OCI-LY3 (cell line): Measurements from ENCODE around the gene SMCR8.
A peak's percentile ranks its signal among the peaks of the same experiment; 100 is the strongest.

Experiments
- H2AFZ ChIP-seq: fragments of 200-600, 300-600 bp; shearing (Covaris generic); 2 replicates; pipeline ENCODE4 v1.6.0; 2014; ENCODE audit warnings: antibody characterized with exemption, low read depth, low read length
- H3K27ac ChIP-seq: fragments of 200-600, 300-600 bp; sonication (generic); 2 replicates; pipeline ENCODE4 v1.5.1; 2014; ENCODE audit warnings: mild to moderate bottlenecking, low read length, moderate library complexity, mixed read lengths
- H3K27me3 ChIP-seq: fragments of 200-600, 300-600 bp; sonication (generic); 2 replicates; pipeline ENCODE4 v1.6.1; 2014; ENCODE audit warnings: low read depth, low read length, mixed read lengths
- H3K36me3 ChIP-seq: fragments of 200-600, 300-600 bp; sonication (generic); replicated peaks from 2 replicates; pipeline ENCODE3; 2014; ENCODE audit warnings: low read depth, low read length, mixed read lengths
- H3K4me1 ChIP-seq: fragments of 300-600, 200-600 bp; sonication (generic); 2 replicates; pipeline ENCODE4 v1.6.1; 2014; ENCODE audit warnings: low read length, mixed read lengths
- H3K4me2 ChIP-seq: fragments of 200-600, 300-600 bp; sonication (generic); 2 replicates; pipeline ENCODE4 v1.6.1; 2014; ENCODE audit warnings: low read length, mixed read lengths
- H3K4me3 ChIP-seq: fragments of 300-600, 200-600 bp; sonication (generic); 2 replicates; pipeline ENCODE4 v1.5.1; 2014; ENCODE audit warnings: antibody characterized with exemption, mild to moderate bottlenecking, low read length, moderate library complexity
- H3K79me2 ChIP-seq: fragments of 300-600, 200-600 bp; shearing (Covaris generic); 2 replicates; pipeline ENCODE4 v1.6.1; 2014; ENCODE audit warnings: mild to moderate bottlenecking, low read length, mixed read lengths
- H3K9ac ChIP-seq: fragments of 300-600, 200-600 bp; shearing (Covaris generic); 2 replicates; pipeline ENCODE4 v1.6.0; 2014; ENCODE audit warnings: mild to moderate bottlenecking, low read length, moderate library complexity
- H3K9me3 ChIP-seq: fragments of 200-600, 300-600 bp; shearing (Covaris generic); 2 replicates; pipeline ENCODE4 v1.6.1; 2014; ENCODE audit warnings: low read length, mixed read lengths; ENCODE audit not compliant: insufficient read depth
- H4K20me1 ChIP-seq: fragments of 200-600, 300-600 bp; sonication (generic); 2 replicates; pipeline ENCODE4 v1.6.1; 2016; ENCODE audit warnings: low read length, mixed read lengths; ENCODE audit not compliant: insufficient read depth
- CTCF ChIP-seq: fragments of 200-600, 300-600 bp; sonication (generic); IDR thresholded peaks from 2 replicates; pipeline ENCODE4 v1.5.1; 2014; ENCODE audit warnings: antibody characterized with exemption, low read length, low read depth
- EZH2phosphoT487 ChIP-seq: fragments of 200-600 bp; shearing (Covaris generic); IDR thresholded peaks from 2 replicates; pipeline ENCODE4 v1.6.1; 2018; ENCODE audit warnings: antibody characterized with exemption, mixed run types, low read depth

SMCR8 gene

GRCh38 chr17:18315562-18315922 is 449 bp downstream of the SMCR8 start:
- Histone ChIP-seq H3K9me3 (no peaks in the 10 kb centered on the region), H3K79me2 (peaks cover 54% of the 10 kb centered on the region), H4K20me1 (no peaks in the 10 kb centered on the region), H2AFZ (0 out of 2 replicates have a peak overlapping the region, but pooled peaks have one; percentile 83), H3K9ac (peak overlapping the region; percentile 68), H3K27ac (peak overlapping the region; percentile 79), H3K27me3 (no peaks in the 10 kb centered on the region), H3K4me3 (peak overlapping the region; percentile 92), H3K4me1 (0 out of 2 replicates have a peak, but pooled peaks cover 4% of the 10 kb centered on the region), H3K4me2 (peak overlapping the region; percentile 62), H3K36me3 (no peaks in the 10 kb centered on the region)
- no peak for TF ChIP-seq CTCF
- TF ChIP-seq EZH2phosphoT487, result no peak

- H3K4me3 ChIP-seq, result peak overlapping the region; percentile 92
- no peaks in the 10 kb centered on the region for H3K36me3 ChIP-seq
- H3K27ac ChIP-seq, result peak overlapping the region; percentile 79
- H2AFZ ChIP-seq, result no peak overlapping the region
- H3K9ac ChIP-seq, result peak overlapping the region; percentile 68
- peaks cover 54% of the 10 kb centered on the region for H3K79me2 ChIP-seq
- H3K4me2 ChIP-seq, result peak overlapping the region; percentile 62
- 0 out of 2 replicates have a peak, but pooled peaks cover 4% of the 10 kb centered on the region for H3K4me1 ChIP-seq
- no peaks in the 10 kb centered on the region for H4K20me1 ChIP-seq
- H3K27me3 ChIP-seq, result no peaks in the 10 kb centered on the region
- H3K9me3 ChIP-seq, result no peaks in the 10 kb centered on the region
- TF ChIP-seq EZH2phosphoT487, result no peak
- TF ChIP-seq CTCF, result no peak
Observed at GRCh38 chr17:18315961-18316360, 868 bp downstream of the SMCR8 start.

- Histone ChIP-seq H3K4me2 (no peak overlapping the region), H4K20me1 (no peaks in the 10 kb centered on the region), H2AFZ (no peak overlapping the region), H3K4me3 (no peak overlapping the region), H3K9me3 (no peaks in the 10 kb centered on the region), H3K9ac (no peak overlapping the region), H3K79me2 (peaks cover 36% of the 10 kb centered on the region), H3K4me1 (0 out of 2 replicates have a peak, but pooled peaks cover 4% of the 10 kb centered on the region), H3K36me3 (no peaks in the 10 kb centered on the region), H3K27ac (no peak overlapping the region), H3K27me3 (no peaks in the 10 kb centered on the region)
- TF ChIP-seq EZH2phosphoT487 (no peak), CTCF (no peak)
Observed at GRCh38 chr17:18318117-18318516, 3.0 kb downstream of the SMCR8 start.

GRCh38 chr17:18318771-18319450 is 3.8 kb downstream of the SMCR8 start:
- Histone ChIP-seq H3K4me1 (no peaks in the 10 kb centered on the region), H3K9me3 (no peaks in the 10 kb centered on the region), H3K79me2 (peaks cover 28% of the 10 kb centered on the region), H3K4me2 (no peak overlapping the region), H3K27ac (no peak overlapping the region), H3K27me3 (no peaks in the 10 kb centered on the region), H3K4me3 (no peak overlapping the region), H4K20me1 (no peaks in the 10 kb centered on the region), H3K9ac (no peak overlapping the region), H3K36me3 (no peaks in the 10 kb centered on the region), H2AFZ (no peak overlapping the region)
- TF ChIP-seq EZH2phosphoT487 (no peak), CTCF (no peak)
